ENCODE measurements around the gene ARRB1.
A peak's percentile ranks its signal among the peaks of the same experiment; 100 is the strongest.
"Not testable (repeated sequence)": the region's sequence is repeated elsewhere in the genome, so short reads cannot be mapped to it uniquely, and the experiment has no call there.

Gene ARRB1

DNA sequence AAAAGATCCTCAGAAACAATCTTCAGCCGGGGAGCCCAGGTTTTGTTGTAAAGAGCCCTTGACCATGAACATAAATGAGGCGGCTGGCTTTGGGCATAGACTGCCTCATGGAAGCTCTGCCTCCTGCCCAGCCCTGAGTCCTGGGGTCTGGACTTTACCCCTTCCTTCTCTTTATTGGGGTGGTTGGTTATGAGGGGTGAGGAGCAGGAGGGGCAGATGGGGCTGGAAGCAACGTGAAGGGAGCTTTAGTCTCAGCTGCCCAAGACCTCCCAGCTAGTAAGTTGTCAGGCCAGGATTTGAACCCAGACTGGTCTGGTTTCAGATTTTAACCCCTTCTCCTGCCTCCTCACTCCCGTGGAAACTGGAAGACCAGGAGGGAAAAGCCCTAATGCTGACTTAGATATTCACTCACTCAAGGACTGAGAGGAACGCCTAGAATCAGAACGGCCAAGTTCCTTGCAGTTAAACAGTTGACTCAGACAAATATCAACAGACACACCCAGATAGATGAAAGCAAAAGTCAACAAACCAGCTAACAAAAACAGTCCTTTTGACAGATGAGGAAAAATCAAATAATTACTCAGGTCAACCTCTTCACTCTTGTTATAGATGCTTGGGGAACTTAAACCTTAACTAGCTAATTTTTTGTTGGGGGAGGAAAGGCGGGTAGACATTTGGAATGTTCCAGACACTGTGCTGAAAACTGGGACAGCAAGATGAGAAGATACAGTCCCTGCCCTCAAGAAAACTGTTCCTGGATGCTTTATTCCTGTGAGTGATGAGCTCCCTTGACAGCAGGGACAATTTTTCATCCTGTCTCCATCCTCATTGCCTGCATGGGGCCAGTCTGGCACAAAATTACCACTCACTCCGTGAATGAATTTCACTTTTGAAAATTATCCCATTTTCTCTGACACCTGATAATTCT is 20.8 kb upstream of the ARRB1 start:
- DNase-seq (ENCODE audit: low spot score), result no peak

- no peak for DNase-seq (ENCODE audit: low spot score)
Observed at GRCh38 chr11:75369560-75370255, 18.2 kb upstream of the ARRB1 start.

DNA sequence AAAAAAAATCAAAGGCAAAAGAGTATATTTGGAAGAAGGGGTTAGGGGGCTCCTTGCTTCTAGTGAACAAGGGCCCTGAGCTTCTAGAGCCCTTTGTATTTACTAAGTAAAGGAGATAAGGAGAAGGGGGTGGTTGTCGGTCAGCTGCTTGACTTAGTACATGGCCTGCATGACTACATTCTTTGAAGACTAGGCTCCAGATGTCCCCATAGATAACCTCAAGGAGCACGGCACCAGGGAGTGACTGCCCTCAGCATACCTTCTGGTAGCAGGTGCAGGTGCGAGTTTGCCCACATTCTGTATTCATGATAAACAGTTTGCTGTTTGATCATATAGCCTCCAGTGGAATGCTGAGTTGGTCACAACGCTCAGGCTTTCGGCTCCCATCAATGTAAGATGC is 15.4 kb upstream of the ARRB1 start:
- not testable (repeated sequence) for DNase-seq (ENCODE audit: low spot score)

GRCh38 chr11:75365711-75366181 is 14.3 kb upstream of the ARRB1 start:
- no peak for DNase-seq (ENCODE audit: low spot score)

DNA sequence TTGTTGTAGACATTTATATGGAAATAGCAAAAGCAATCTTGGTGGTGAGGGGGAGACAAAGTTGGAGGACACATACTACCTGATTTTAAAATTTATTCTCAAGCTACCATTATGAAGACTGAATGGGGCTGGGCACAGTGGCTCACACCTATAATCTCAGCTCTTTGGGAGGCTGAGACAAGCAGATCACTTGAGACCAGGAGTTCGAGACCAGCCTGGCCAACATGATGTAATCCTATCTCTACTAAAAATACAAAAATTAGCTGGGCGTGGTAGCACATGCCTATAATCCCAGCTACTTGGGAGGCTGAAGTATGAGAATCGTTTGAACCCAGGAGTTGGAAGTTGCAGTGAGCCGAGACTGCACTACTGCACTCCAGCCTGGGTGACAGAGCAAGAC is 10.8 kb upstream of the ARRB1 start:
- DNase-seq (ENCODE audit: low spot score), result not testable (repeated sequence)

DNA sequence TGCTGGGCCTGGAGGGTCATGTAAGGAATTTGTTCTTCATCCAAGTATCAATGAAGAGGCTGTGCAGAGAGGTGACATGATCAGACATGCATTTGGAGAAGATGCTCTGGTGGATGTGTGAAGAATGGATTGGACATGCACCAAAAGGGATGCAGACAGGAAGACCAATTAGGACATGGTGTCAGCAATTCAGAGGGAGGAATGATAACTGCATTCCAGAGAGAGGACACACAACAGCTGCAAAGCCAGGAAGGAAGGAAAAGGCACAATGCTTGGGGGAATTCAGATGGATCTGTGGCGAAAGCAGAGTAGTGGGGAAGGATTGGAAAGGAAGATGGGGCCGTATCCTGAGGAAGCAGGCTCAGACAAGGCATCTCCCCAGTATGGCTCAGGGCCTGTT is 5.2 kb upstream of the ARRB1 start:
- no peak for DNase-seq (ENCODE audit: low spot score)

DNA sequence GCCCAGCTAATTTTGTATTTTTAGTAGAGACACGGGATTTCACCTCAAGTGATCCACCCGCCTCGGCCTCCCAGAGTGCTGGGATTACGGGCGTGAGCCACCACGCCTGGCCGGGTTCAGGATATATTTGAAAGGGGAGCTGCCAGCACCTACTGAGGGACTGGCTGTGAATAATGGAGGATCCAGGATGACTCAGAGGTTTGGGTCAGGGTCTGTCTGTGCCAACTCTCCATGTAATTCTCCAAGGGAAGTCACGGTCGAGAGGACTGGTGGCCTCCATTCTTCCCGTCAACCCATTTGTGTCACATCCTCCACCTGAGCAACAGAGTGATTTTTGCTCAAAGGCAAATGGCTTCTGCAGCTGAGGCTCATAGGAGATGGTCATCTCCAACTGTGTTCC is 3.6 kb upstream of the ARRB1 start:
- DNase-seq (ENCODE audit: low spot score), result peak; percentile 9

GRCh38 chr11:75352588-75353206 is 1.2 kb upstream of the ARRB1 start:
- DNase-seq (ENCODE audit: low spot score), result peak; percentile 5

DNA sequence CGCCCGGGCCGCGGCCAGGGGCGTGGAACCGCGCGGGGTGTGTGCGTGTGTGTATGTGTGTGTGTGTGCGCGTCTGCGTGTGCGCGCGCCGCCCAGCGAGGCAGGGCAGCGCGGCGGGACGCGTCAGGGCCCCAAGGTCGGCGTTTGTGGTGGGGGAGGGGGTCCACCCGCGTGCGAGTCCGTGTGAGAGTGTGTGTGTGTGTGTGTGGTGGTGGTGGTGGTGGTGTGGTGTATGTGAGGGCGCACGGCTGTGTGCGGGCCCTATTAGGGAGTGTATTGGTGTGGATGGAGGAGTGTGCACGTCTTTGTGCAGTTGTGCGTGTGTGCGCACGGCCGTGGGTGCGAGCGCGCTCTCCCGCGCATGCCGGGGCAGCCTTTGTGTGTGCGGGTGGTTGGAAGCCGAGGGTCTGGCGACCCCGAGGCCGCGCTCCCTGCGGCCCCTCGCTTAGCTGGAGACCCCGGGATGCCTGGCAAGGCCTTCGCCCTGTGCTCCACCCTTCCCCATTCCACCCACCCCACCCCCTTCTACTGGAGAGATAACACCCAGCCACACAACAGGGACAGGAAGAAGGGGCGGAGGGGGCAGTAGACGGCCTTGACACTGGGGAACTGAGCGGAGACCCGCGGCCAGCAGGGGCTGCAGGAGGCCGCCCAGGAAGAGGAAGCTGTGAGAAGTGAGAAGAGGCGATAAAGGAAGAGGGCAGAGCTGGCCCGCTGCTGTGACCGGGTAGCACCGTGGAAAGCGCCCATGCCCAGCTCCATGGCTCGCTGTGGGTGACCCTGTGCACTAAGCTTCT is 528 bp upstream of the ARRB1 start:
- peak; percentile 53 for DNase-seq (ENCODE audit: low spot score)

DNA sequence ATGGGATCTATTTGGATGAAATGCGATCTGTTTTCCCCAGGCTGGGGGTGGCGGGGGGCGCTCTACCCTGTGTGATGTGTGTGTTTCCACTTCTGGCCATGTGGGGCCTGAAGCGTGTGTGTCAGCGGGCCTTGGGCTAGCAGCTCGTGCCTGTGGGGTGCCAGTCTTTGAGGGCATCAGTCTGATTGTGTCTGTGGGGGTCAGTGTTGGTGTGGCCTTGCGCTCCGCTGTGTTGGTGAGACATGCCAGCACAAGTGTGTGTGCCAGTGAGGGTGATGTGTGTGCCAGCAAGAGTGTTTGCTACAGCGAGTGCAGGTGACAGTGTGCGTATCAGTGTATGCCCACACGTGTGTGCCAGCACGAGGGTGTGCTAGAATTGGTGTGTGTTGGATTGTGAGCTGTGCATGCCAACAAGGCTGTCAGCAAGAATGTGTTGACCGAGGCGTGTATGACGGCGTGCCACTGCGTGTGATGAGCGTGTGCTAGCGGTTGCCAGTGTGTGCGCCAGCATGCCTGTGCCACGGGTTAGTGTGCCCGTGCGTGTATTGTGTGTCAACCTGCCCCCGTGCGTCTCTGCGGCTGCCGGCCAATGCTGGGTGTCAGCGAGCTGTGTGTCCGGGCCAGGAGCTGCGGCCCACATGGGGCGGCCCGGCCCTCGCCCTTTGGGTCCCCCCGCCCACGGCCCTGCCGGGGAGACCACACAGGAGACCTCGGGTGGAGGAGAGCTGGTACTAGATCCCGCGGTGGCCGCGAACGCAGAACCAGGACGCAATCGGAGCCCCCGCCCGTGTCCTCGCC is 519 bp downstream of the ARRB1 start:
- DNase-seq (ENCODE audit: low spot score), result no peak

GRCh38 chr11:75350122-75350742 is 1.2 kb downstream of the ARRB1 start:
- DNase-seq (ENCODE audit: low spot score), result no peak

DNA sequence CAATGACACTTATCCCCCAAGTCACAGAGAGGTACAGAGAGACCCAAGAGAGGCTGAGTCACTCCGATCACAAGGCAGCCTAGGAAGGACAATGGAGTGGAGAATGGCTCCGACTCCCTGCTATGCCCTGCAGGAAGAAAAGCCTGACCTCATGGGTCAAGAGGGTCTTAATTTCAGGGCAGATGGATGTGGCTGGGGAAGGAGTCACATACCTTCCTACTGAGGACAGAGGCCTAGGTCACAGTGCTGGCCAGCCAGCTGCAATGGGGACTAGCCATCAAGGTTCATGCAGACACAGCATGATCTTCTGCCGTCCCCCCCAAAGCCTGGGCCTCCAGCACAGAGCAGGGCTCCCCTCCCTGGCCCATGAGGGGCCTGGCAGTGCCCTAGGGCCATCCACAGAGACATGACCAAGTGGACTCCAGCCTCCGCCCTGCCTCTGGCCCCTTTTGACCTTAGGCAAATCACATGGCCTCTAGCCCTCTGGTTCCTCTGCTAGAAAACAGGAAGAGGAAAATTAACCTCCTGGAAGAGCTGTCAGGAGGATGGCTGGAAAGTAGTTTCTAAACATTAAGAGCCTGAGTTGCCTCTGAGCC is 1.8 kb downstream of the ARRB1 start:
- DNase-seq (ENCODE audit: low spot score), result no peak

GRCh38 chr11:75347781-75348566 is 3.5 kb downstream of the ARRB1 start:
- DNase-seq (ENCODE audit: low spot score), result no peak

DNA sequence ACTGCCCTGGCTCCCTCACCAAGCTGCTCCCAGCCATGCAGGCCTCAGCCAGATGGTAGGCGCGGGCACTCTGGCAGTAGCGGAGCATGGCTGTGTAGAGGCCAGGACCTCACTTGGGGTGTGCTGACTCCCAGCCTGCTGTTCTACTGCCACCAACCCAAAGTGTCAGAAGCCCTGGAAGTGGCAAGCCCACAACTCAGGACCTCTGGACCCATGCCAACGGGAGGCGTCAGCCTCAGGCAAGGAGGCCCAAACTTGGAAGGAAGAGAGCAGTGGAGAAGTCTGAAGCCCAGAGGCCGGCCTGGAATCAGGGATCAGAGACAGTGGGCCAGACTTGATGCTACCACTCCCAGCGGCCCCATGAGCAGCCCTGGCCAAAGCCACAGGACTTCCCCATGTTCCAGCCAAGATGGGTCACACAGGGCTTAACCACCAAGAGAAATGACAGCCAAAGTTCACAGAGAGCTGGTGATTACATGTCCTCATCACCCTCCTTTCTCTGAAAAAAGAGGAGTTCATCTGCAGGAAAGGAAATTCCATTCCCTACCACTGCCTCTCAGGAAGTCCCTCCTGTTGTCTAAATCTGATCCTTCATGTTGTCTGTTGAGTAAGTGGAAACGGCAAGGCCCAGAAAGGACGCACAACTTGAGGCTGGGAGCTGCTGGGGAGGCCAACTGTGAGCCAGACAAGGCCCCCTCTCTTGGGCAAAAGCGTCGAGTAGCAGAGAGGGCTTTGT is 4.4 kb downstream of the ARRB1 start:
- DNase-seq (ENCODE audit: low spot score), result no peak

GRCh38 chr11:75346296-75346695 is 5.2 kb downstream of the ARRB1 start:
- no peak for DNase-seq (ENCODE audit: low spot score)

DNA sequence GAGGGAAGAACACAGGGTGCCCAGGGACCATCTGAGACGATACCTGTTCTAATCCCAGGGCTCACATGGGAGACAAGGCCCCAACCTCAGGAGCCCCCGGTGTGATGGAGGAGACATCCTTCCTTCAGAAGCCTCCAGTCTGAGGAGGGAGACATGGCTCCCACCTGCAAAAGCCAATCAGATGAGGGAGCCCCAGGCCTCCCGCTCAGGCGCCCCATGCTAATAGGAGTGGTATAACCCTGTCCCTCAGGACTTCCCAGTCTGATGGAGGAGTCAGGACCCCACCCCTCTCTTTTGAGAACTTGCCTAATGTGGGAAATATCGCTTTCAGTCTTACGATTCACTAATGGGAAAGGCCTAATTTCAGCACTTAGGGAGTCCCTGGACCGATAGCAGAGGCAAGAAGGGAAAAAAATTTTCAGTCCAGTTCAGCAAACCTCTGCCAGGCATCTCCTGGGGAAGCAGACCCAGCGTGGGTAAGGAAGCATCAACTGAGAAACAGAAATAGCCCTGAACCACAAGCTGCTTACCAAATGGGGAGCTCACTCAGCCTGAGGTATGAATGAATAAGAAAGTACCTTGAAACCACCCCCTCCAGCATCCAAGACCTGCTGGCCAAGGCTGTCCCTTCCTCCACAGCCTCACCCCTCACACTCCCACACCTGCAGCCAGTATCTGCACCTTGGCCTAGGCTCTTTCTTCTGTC is 5.9 kb downstream of the ARRB1 start:
- no peak for DNase-seq (ENCODE audit: low spot score)

GRCh38 chr11:75344761-75345454 is 6.6 kb downstream of the ARRB1 start:
- DNase-seq (ENCODE audit: low spot score), result no peak

Measured in D341Med (cell line).